GM12875 (cell line): ENCODE data around the gene OR5H2.

ENCODE experiments used
- H3K4me3 ChIP-seq: one replicate; pipeline ENCODE4 v1.5.1; 2011; ENCODE audit warnings: low read depth, low read length, control low read depth
- CTCF ChIP-seq: IDR thresholded peaks from 2 replicates; pipeline ENCODE4 v1.5.1; 2011; ENCODE audit warnings: low read depth, mild to moderate bottlenecking, control low read depth, inconsistent platforms, low read length, moderate library complexity, borderline replicate concordance; ENCODE audit not compliant: insufficient read depth

Gene OR5H2

GRCh38 chr3:98322101-98322500 lies 39.8 kb downstream of the OR5H2 start:
- H3K4me3 ChIP-seq, result no peak overlapping the region
- TF ChIP-seq CTCF, result no peak

DNA sequence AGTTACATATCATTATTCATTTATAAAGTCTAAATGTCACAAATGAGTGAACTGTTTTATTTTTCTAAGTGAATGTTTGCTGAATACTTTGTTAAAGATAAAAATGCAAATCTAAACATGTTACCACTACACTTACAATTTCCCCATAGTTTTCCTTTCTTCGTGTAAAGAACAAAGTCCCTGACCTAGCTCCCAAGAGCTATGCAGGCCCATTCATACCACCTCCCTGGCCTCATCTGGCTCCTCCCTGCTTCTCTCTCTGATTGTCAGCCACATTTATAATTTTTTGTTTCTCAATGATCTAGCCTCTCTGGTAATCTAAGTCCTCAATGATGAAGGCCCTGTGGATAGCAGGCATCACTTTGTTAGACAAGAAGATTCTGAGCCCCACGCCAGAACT lies 40.4 kb downstream of the OR5H2 start:
- TF ChIP-seq CTCF, result no peak
- no peak overlapping the region for H3K4me3 ChIP-seq

GRCh38 chr3:98323425-98323824 lies 41.1 kb downstream of the OR5H2 start:
- H3K4me3 ChIP-seq, result no peak overlapping the region
- TF ChIP-seq CTCF, result no peak

GRCh38 chr3:98325055-98325454 lies 42.8 kb downstream of the OR5H2 start:
- no peak overlapping the region for H3K4me3 ChIP-seq
- no peak for TF ChIP-seq CTCF

DNA sequence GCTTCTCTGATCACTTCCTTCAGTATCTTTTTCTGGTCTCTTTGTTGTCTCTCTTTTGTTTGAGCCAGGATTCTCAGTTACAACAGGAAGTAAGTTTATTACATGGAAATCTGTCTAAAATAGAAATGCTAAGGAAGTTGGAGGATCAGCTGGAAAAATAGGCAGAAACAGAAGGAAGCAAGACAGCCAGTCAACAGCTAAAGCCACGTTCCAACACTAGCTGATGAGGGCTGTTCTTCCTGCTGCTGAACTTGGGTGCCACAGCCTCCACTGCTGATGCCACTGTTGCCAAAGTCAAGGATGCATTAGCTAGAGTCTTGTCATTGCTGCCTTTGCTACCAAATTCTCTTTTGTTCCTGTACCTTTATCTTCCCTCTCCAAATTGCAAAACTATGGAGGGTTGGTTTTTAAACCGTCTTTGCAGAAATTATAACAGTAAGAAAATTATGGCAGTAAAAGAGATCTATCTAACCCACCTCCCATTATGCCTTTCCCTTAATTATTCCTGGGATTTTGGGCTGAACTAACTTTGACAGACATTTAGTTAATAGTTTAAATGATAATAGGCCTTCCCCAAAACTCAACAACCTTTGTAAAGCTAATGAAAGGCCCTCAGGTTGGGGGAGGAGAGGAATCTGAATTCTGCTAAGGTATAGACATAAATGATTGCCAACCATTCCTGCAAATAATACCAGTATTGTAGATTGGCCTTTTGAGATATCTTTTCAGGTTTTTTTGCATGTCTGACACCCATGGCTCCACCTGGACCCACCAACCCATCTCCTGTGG lies 44.0 kb downstream of the OR5H2 start:
- H3K4me3 ChIP-seq, result no peak overlapping the region
- TF ChIP-seq CTCF, result no peak

DNA sequence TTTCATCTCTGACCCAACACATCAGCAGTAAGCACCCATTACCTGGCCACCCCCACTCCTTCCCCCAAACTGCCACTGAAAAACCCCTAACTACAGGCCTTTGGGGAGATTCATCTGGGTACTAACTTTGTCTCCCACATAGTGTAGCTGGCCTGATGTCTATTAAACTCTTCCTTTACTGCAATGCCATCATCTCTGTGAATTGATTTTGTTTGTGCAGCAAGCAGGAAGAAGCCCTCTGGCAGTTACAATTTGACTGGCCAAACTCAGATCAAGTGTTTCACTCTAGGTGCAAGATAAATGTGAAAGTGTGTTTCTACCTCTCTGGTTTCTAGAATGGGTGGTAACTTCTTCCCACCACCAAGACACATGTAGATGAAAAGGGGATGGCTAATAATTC lies 44.6 kb downstream of the OR5H2 start:
- no peak overlapping the region for H3K4me3 ChIP-seq
- TF ChIP-seq CTCF, result no peak

DNA sequence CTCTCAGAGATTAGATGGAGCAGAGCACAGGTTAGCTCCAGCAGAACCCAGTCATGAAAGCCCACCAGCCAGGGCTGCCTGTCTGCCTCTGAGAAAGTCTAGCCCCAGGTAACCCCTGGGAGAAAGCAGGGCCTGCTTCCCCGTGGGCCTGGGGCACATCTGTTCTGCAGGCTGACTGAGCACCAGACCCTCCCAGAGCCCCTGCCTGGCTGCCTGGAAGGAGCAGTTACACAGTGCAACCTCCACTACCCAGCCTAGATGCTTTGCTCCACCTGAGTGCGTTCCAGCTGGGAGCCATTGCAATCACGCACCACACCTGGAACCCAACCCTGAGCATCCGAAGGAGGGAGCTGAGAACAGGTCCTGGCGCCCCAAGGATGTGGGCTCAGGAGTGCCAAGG lies 46.6 kb downstream of the OR5H2 start:
- TF ChIP-seq CTCF, result no peak
- no peak overlapping the region for H3K4me3 ChIP-seq
